Thyroid gland (tissue), 4 donors: ENCODE results near the gene CD200.

Experiments used
- POLR2A ChIP-seq, 2 donors: fragments of 450-650 bp; IDR thresholded peaks; one replicate each; pipeline ENCODE4 v1.6.1; 2017; ENCODE audit warnings: antibody characterized with exemption in 2 of 2, mild to moderate bottlenecking in 2 of 2, moderate library complexity in 1 of 2
- TF ChIP-seq, protein P1 (sequence below), 6 experiments: fragments of 200-600 bp in 3 of 6; fragments of 450-650 bp in 3 of 6; sonication (generic) in 3 of 6; IDR thresholded peaks; one replicate each; pipeline ENCODE4 v1.5.1; 2016 to 2019; ENCODE audit warnings: antibody characterized with exemption in 6 of 6, mild to moderate bottlenecking in 2 of 6, inconsistent platforms in 1 of 6, moderate library complexity in 1 of 6

DNA sequence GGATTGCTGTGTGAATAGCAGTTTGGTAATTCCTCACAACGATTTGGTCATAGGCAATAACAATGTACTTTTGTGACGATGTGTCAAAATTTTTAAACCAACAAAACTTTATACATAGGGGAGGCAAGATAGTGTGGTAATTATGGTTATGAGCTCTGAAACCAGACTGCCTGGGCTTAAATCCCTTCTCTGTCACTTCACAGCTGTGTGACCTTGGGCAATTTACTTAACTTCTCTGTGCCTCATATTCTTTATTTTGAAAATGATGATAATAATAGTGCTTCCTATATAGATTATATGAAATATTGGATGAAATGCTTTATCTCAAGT lies 5.7 kb downstream of the CD200 start:
- TF ChIP-seq, protein P1, sequence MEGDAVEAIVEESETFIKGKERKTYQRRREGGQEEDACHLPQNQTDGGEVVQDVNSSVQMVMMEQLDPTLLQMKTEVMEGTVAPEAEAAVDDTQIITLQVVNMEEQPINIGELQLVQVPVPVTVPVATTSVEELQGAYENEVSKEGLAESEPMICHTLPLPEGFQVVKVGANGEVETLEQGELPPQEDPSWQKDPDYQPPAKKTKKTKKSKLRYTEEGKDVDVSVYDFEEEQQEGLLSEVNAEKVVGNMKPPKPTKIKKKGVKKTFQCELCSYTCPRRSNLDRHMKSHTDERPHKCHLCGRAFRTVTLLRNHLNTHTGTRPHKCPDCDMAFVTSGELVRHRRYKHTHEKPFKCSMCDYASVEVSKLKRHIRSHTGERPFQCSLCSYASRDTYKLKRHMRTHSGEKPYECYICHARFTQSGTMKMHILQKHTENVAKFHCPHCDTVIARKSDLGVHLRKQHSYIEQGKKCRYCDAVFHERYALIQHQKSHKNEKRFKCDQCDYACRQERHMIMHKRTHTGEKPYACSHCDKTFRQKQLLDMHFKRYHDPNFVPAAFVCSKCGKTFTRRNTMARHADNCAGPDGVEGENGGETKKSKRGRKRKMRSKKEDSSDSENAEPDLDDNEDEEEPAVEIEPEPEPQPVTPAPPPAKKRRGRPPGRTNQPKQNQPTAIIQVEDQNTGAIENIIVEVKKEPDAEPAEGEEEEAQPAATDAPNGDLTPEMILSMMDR (IDR thresholded peaks at IDR 0.05): no peak
- no peak for TF ChIP-seq POLR2A (IDR thresholded peaks at IDR 0.05)
